Caco-2 (cell line): ENCODE data around the gene IFTAP. TPM values are rescaled to one million over a fixed set of nuclear protein-coding genes. Genes with fewer than 3 reads are reported as not detected.
"Not testable (repeated sequence)": the region's sequence is repeated elsewhere in the genome, so short reads cannot be mapped to it uniquely, and the experiment has no call there.

Experiments used
- Bru-seq: library from RNA; stranded (reverse); fragments of 400-500 nt; gene quantifications from one replicate; lab custom pipeline; 2021; lab: Mats Ljungman, UMichigan
- BruChase-seq, 2 experiments: library from RNA; stranded (reverse); fragments of 400-500 nt; gene quantifications; one replicate each; lab custom pipeline; 2021; lab: Mats Ljungman, UMichigan
- BruUV-seq: library from RNA; stranded (reverse); fragments of 400-500 nt; replicated peaks from 2 replicates; lab custom pipeline; 2021; lab: Mats Ljungman, UMichigan
- CTCF ChIA-PET: fragments of 300-600 bp; sonication (Branson Sonifier 250); formaldehyde crosslinking; loops from one replicate; lab custom pipeline; 2022; ENCODE audit warnings: antibody characterized with exemption; lab: Charles Lee
- POLR2A ChIA-PET: fragments of 300-600 bp; sonication (Branson Sonifier 250); formaldehyde crosslinking; loops from one replicate; lab custom pipeline; 2022; ENCODE audit warnings: antibody characterized with exemption; lab: Charles Lee
- DNase-seq, 2 experiments: peaks; one replicate each; pipeline versions ENCODE4 v3.0.0 to v3.0.0-alpha.2; 2020 to 2022
- H3K27me3 ChIP-seq: replicated peaks from 2 replicates; pipeline ENCODE4 v1.6.0; 2011; ENCODE audit warnings: low read length; ENCODE audit not compliant: control insufficient read depth, insufficient read depth
- H3K36me3 ChIP-seq: 2 replicates; pipeline ENCODE4 v1.5.1; 2011; ENCODE audit warnings: low read length; ENCODE audit not compliant: control insufficient read depth, insufficient read depth
- H3K4me1 ChIP-seq: fragments of 250-450 bp; sonication (Bioruptor Pico); 2 replicates; pipeline ENCODE4 v1.5.1; 2020; ENCODE audit warnings: mild to moderate bottlenecking
- H3K4me3 ChIP-seq: 2 replicates; pipeline ENCODE4 v1.5.1; 2011; ENCODE audit warnings: low read depth, mild to moderate bottlenecking, control low read depth, low read length
- H3K9me3 ChIP-seq: fragments of 250-450 bp; sonication (Bioruptor Pico); 2 replicates; pipeline ENCODE4 v1.5.1; 2020; ENCODE audit warnings: mild to moderate bottlenecking, moderate library complexity
- H3K27ac Mint-ChIP-seq: one replicate; pipeline ENCODE4 v1.8.0; 2022; ENCODE audit warnings: mixed read lengths; ENCODE audit not compliant: unreplicated experiment
- H3K27me3 Mint-ChIP-seq: one replicate; pipeline ENCODE4 v1.8.0; 2022; ENCODE audit warnings: mixed read lengths; ENCODE audit not compliant: insufficient read depth, unreplicated experiment
- H3K36me3 Mint-ChIP-seq: one replicate; pipeline ENCODE4 v1.8.0; 2022; ENCODE audit warnings: mild to moderate bottlenecking, mixed read lengths; ENCODE audit not compliant: insufficient read depth, unreplicated experiment
- H3K4me1 Mint-ChIP-seq: one replicate; pipeline ENCODE4 v1.8.0; 2022; ENCODE audit warnings: low read depth, mixed read lengths; ENCODE audit not compliant: unreplicated experiment
- H3K4me3 Mint-ChIP-seq: one replicate; pipeline ENCODE4 v1.8.0; 2022; ENCODE audit warnings: mild to moderate bottlenecking, moderate library complexity, mixed read lengths; ENCODE audit not compliant: unreplicated experiment
- H3K9me3 Mint-ChIP-seq: one replicate; pipeline ENCODE4 v1.8.0; 2022; ENCODE audit warnings: mixed read lengths; ENCODE audit not compliant: unreplicated experiment
- CTCF ChIP-seq, 2 experiments: fragments of 200-600 bp in 1 of 2; IDR thresholded peaks; 1 replicate in 1 of 2; 2 replicates in 1 of 2; pipeline versions ENCODE4 v1.5.1 to v1.8.0; 2011 to 2022; ENCODE audit warnings: antibody characterized with exemption in 1 of 2, control low read depth in 1 of 2, inconsistent platforms in 1 of 2, low read depth in 1 of 2, low read length in 1 of 2, mild to moderate bottlenecking in 1 of 2, moderate library complexity in 1 of 2; ENCODE audit not compliant: insufficient read depth in 1 of 2, severe bottlenecking in 1 of 2, unreplicated experiment in 1 of 2
- intact Hi-C: fragments of 100-400 bp; cut with micrococcal nuclease; formaldehyde crosslinking; loops from one replicate; pipeline ENCODE4 v1.10.0; 2022; ENCODE audit not compliant: unreplicated experiment
- long read RNA-seq: library from polyadenylated mRNA; stranded (forward); transcript quantifications from one replicate; pipeline ENCODE4 v2.0.0, GENCODE V29; 2022
- total RNA-seq: library from RNA; stranded (reverse); gene quantifications from 2 replicates; pipeline ENCODE4 v1.2.3, GENCODE V29; 2022

The IFTAP gene
- total RNA-seq (8.9 and 10.4 TPM in 2 replicates), Bru-seq, nascent RNA (percentile 40 among the genes with signal in this experiment), BruChase-seq, experiment 1, labeled RNA remaining after a 2-hour chase (percentile 32 among the genes with signal in this experiment), BruChase-seq, experiment 2, labeled RNA remaining after a 6-hour chase (percentile 30 among the genes with signal in this experiment)
- long read RNA-seq, transcript C11orf74-201 (6 exons, 863 nt), result minor isoform, 6 of 21 reads
- long read RNA-seq, transcript C11orf74-208 (6 exons, 694 nt), result major isoform, 8 of 21 reads
- long read RNA-seq, partial matches to known transcripts, result 0 of 21 reads
- long read RNA-seq, other reads (novel, unspliced or antisense), result 2 of 21 reads

- H3K36me3 ChIP-seq, result no peaks in the 10 kb centered on the region
- H3K27me3 ChIP-seq, result no peaks in the 10 kb centered on the region
- peak within 1 kb of the TSS; percentile 87 for H3K27ac Mint-ChIP-seq
- H3K4me3 Mint-ChIP-seq, result peak within 1 kb of the TSS; percentile 99
- H3K9me3 ChIP-seq, result no peaks in the 10 kb centered on the region; the same call in 1 of the 2 replicates
- H3K4me1 Mint-ChIP-seq, result no peaks in the 10 kb centered on the region
- peaks cover 3% of the 10 kb centered on the region for H3K27me3 Mint-ChIP-seq
- no TSS peak for BruUV-seq
- POLR2A ChIA-PET, result no interaction called here
- H3K36me3 Mint-ChIP-seq, result no peaks in the 10 kb centered on the region
- H3K4me3 ChIP-seq, result peak within 1 kb of the TSS; percentile 43
- no peak for TF ChIP-seq CTCF (IDR thresholded peaks at IDR 0.05; ENCODE audit: insufficient read depth in 1 of 2, low read depth in 1 of 2, low read length in 1 of 2, severe bottlenecking in 1 of 2, unreplicated experiment in 1 of 2)
- peaks cover 5% of the 10 kb centered on the region; the same call in 1 of the 2 replicates for H3K4me1 ChIP-seq
- CTCF ChIA-PET, result no interaction called here
- intact Hi-C loops, result no loop called here
- DNase-seq, result peak; percentile 67 to 73
- no peaks in the 10 kb centered on the region for H3K9me3 Mint-ChIP-seq
Measured at GRCh38 chr11:36594316-36594989, at the start of gene IFTAP. Gene IFTAP (plus strand): TSS chr11:36594502. CDS start chr11:36610104, 15,602 bp downstream.

GRCh38 chr11:36550385-36551115, 43.8 kb upstream of the IFTAP start:
- Histone ChIP-seq H3K4me1 (peaks cover 10% of the 10 kb centered on the region), H3K9me3 (no peaks in the 10 kb centered on the region), H3K27me3 (no peaks in the 10 kb centered on the region), H3K4me3 (no peak overlapping the region), H3K36me3 (no peaks in the 10 kb centered on the region)
- intact Hi-C loops, result no loop called here
- Mint-ChIP-seq H3K9me3 (no peaks in the 10 kb centered on the region), H3K36me3 (no peaks in the 10 kb centered on the region), H3K27ac (no peak overlapping the region), H3K27me3 (peaks cover 10% of the 10 kb centered on the region), H3K4me1 (no peaks in the 10 kb centered on the region), H3K4me3 (no peak overlapping the region)
- DNase-seq, result no peak
- no peak for TF ChIP-seq CTCF (IDR thresholded peaks at IDR 0.05; ENCODE audit: insufficient read depth in 1 of 2, low read depth in 1 of 2, low read length in 1 of 2, severe bottlenecking in 1 of 2, unreplicated experiment in 1 of 2)
- ChIA-PET POLR2A (no interaction called here), CTCF (no interaction called here)
- no TSS peak for BruUV-seq

- intact Hi-C loops, DNase-seq, H3K36me3 Mint-ChIP-seq, H3K4me1 ChIP-seq, H3K9me3 ChIP-seq, BruUV-seq, H3K27me3 ChIP-seq, H3K36me3 ChIP-seq, H3K9me3 Mint-ChIP-seq, H3K4me3 ChIP-seq, H3K4me1 Mint-ChIP-seq, H3K27me3 Mint-ChIP-seq, H3K27ac Mint-ChIP-seq, H3K4me3 Mint-ChIP-seq, POLR2A ChIA-PET: not testable (repeated sequence)
- CTCF ChIA-PET, result interaction anchor here (0.6 kb wide), 1 partner anchor 271 kb away, joined by 3 read pairs; no protein-coding TSS in a partner anchor
Measured at GRCh38 chr11:36557390-36557789, 36.9 kb upstream of the IFTAP start.
